ENCODE measurements around the gene SOX15. TPM values are rescaled to one million over a fixed set of nuclear protein-coding genes. Genes with fewer than 3 reads are reported as not detected.

The SOX15 gene
- total and polyA plus RNA-seq, 2 of the 13 experiments (the other 11 are each of a cell fraction or from before 2014, with no cell fraction given), result 0.07 to 0.18 TPM

GRCh38 chr17:7583253-7584109 lies 6.4 kb downstream of the SOX15 start, which contains the start of gene MPDU1 (continued):
- no peak; the same call in 1 of the 2 replicates for TF ChIP-seq PAXIP1 (CRISPR knock-in tag; conservative IDR thresholded peaks at IDR 0.05)
- TF ChIP-seq POGZ (CRISPR knock-in tag; IDR thresholded peaks at IDR 0.05), result no peak; the same call in 1 of the 2 replicates
- TF ChIP-seq ZNF691 (CRISPR knock-in tag; IDR thresholded peaks at IDR 0.05; ENCODE audit: borderline replicate concordance, low read depth), result no peak
- TF ChIP-seq ZNF256 (CRISPR knock-in tag; conservative IDR thresholded peaks at IDR 0.05), result peak; percentile 79
- TF ChIP-seq LCORL (IDR thresholded peaks at IDR 0.05), result no peak
- peak; percentile 51; the same call in 1 of the 2 replicates for TF ChIP-seq LCORL (CRISPR knock-in tag; IDR thresholded peaks at IDR 0.05)
- TF ChIP-seq ZNF577 (CRISPR knock-in tag; IDR thresholded peaks at IDR 0.05; ENCODE audit: borderline replicate concordance, low read depth), result no peak
- TF ChIP-seq, protein P1, sequence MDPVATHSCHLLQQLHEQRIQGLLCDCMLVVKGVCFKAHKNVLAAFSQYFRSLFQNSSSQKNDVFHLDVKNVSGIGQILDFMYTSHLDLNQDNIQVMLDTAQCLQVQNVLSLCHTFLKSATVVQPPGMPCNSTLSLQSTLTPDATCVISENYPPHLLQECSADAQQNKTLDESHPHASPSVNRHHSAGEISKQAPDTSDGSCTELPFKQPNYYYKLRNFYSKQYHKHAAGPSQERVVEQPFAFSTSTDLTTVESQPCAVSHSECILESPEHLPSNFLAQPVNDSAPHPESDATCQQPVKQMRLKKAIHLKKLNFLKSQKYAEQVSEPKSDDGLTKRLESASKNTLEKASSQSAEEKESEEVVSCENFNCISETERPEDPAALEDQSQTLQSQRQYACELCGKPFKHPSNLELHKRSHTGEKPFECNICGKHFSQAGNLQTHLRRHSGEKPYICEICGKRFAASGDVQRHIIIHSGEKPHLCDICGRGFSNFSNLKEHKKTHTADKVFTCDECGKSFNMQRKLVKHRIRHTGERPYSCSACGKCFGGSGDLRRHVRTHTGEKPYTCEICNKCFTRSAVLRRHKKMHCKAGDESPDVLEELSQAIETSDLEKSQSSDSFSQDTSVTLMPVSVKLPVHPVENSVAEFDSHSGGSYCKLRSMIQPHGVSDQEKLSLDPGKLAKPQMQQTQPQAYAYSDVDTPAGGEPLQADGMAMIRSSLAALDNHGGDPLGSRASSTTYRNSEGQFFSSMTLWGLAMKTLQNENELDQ (CRISPR knock-in tag; IDR thresholded peaks at IDR 0.05; ENCODE audit: borderline replicate concordance), result 0 out of 2 replicates have a peak, but pooled peaks have one; percentile 41
- TF ChIP-seq AKNA (CRISPR knock-in tag; IDR thresholded peaks at IDR 0.05; ENCODE audit: borderline replicate concordance), result no peak
- TF ChIP-seq RBFOX2 (IDR thresholded peaks at IDR 0.05; ENCODE audit: low read depth, low read length), result peak; percentile 84
- no peak for TF ChIP-seq MTA1 (CRISPR knock-in tag; IDR thresholded peaks at IDR 0.05; ENCODE audit: borderline replicate concordance)
- TF ChIP-seq MAFK (conservative IDR thresholded peaks at IDR 0.05 in 1 of 2, IDR thresholded peaks at IDR 0.05 in 1 of 2; ENCODE audit: low read length in 2 of 2), result no peak
- TF ChIP-seq HOXA9 (CRISPR knock-in tag; IDR thresholded peaks at IDR 0.05; ENCODE audit: borderline replicate concordance), result no peak
- TF ChIP-seq ZKSCAN5 (CRISPR knock-in tag; IDR thresholded peaks at IDR 0.05), result no peak
- peak; percentile 68 for TF ChIP-seq ATF7-NPFF (CRISPR knock-in tag; IDR thresholded peaks at IDR 0.05; ENCODE audit: low read depth)
- TF ChIP-seq MAFG (CRISPR knock-in tag; IDR thresholded peaks at IDR 0.05), result no peak

Data from HepG2 (cell line).